ENCODE results near the gene GATM. TPM values are rescaled to one million over a fixed set of nuclear protein-coding genes. Genes with fewer than 3 reads are reported as not detected.

Gene GATM
- total RNA-seq, 1 experiment from 2014 or later: 1.5 TPM

Other genes with a start within 250 kb of the GATM start
- gene DUOXA1, start 248.7 kb downstream of the GATM start, total RNA-seq (2014; rRNA removed; shearing (Covaris generic)): not detected in 2 replicates
- gene DUOX1, start 248.6 kb downstream of the GATM start, total RNA-seq (2014; rRNA removed; shearing (Covaris generic)): not detected in 2 replicates
- gene SHF, start 190.6 kb downstream of the GATM start, total RNA-seq (2014; rRNA removed; shearing (Covaris generic)): 0.96 and 1.5 TPM in 2 replicates
- not detected in 2 replicates for gene SLC28A2, start 126.3 kb downstream of the GATM start, total RNA-seq (2014; rRNA removed; shearing (Covaris generic))
- 3.3 and 5.0 TPM in 2 replicates for gene SLC30A4, start 144.2 kb upstream of the GATM start, total RNA-seq (2014; rRNA removed; shearing (Covaris generic))
- 30.7 and 48.3 TPM in 2 replicates for gene BLOC1S6, start 208.8 kb upstream of the GATM start, total RNA-seq (2014; rRNA removed; shearing (Covaris generic))

Data from M059J (cell line).